ENCODE measurements around the gene CHML. TPM values are rescaled to one million over a fixed set of nuclear protein-coding genes. Genes with fewer than 3 reads are reported as not detected.

Gene CHML
- total RNA-seq (2021; fragmentation: NEBNext Ultra II Directional; extraction: Animal tissue kit (Norgen Biotek cat#: 25700)): 72.5 and 82.4 TPM in 2 replicates
- polyA plus RNA-seq (2011; rRNA removed): 11.5 and 15.0 TPM in 2 replicates
- 10.9 TPM for polyA plus RNA-seq (2011; cell fraction: cytosol; rRNA removed)
- polyA plus RNA-seq (2011; cell fraction: nucleus; rRNA removed): 68.9 TPM
- polyA plus RNA-seq (2012, experiment 1 of 2): 14.4 to 30.4 TPM (median 22.6 TPM) in 4 replicates
- polyA plus RNA-seq (2012, experiment 2 of 2): 0.97 TPM
- polyA plus RNA-seq (2013, experiment 1 of 2): 43.6 TPM
- 38.3 TPM for polyA plus RNA-seq (2013, experiment 2 of 2)
- 118 and 166 TPM in 2 replicates for polyA minus RNA-seq (2011; rRNA and poly(A)+ RNA removed)
- polyA minus RNA-seq (2011; cell fraction: cytosol; rRNA and poly(A)+ RNA removed): 25.5 TPM
- 181 TPM for polyA minus RNA-seq (2011; cell fraction: nucleus; rRNA and poly(A)+ RNA removed)
- long read RNA-seq, experiment 1, full-length matches to known transcripts: 7 of 12 reads
- long read RNA-seq, experiment 1, partial matches to known transcripts: 0 of 12 reads
- long read RNA-seq, experiment 1, other reads (novel, unspliced or antisense): 5 of 12 reads
- long read RNA-seq, experiment 2, partial matches to known transcripts: 0 of 3 reads
- long read RNA-seq, experiment 2, other reads (novel, unspliced or antisense): 3 of 3 reads

- Histone ChIP-seq H3K27ac (ENCODE audit: low read depth, low read length) (peak within 1 kb of the TSS; percentile 91), H2BK5ac (ENCODE audit: low read depth, low read length) (peak within 1 kb of the TSS; percentile 95), H3K23ac (ENCODE audit: insufficient read length) (no peak within 1 kb of the TSS), H4K91ac (replicated peaks; ENCODE audit: insufficient read length, low read length) (peak within 1 kb of the TSS; percentile 96), H4K20me1 (replicated peaks in 1 of 2; ENCODE audit: control insufficient read depth in 1 of 2, insufficient read depth in 2 of 2, low read length in 2 of 2) (peaks cover 0 to 10% of the 10 kb centered on the region in 2 experiments), H3K56ac (replicated peaks; ENCODE audit: insufficient read length, low read depth, low read length) (peak within 1 kb of the TSS; percentile 88), H3K4ac (replicated peaks; ENCODE audit: insufficient read length, low read depth, low read length) (peak within 1 kb of the TSS; percentile 97), H3K79me1 (ENCODE audit: low read depth, low read length) (peaks cover 3% of the 10 kb centered on the region; the same call in 1 of the 2 replicates), H2BK20ac (ENCODE audit: low read length) (no peak within 1 kb of the TSS; the same call in 1 of the 2 replicates), H2BK12ac (ENCODE audit: low read depth, low read length) (peak within 1 kb of the TSS; percentile 84), H2BK15ac (ENCODE audit: low read length) (0 out of 2 replicates have a peak within 1 kb of the TSS, but pooled peaks have one; percentile 29), H3K4me3 (ENCODE audit: extremely low read depth in 1 of 4, insufficient read depth in 2 of 4, low read depth in 3 of 4, low read length in 4 of 4) (peak within 1 kb of the TSS; percentile 96 to 100 (median 98)), H2AK5ac (ENCODE audit: low read depth, low read length) (0 out of 2 replicates have a peak within 1 kb of the TSS, but pooled peaks have one; percentile 24), H3K18ac (ENCODE audit: extremely low read depth, low read length) (peak within 1 kb of the TSS; percentile 98), H2AFZ (ENCODE audit: low read length) (peak within 1 kb of the TSS; percentile 81; the same call in 1 of the 2 replicates), H3K23me2 (ENCODE audit: low read depth, low read length) (peaks cover 4% of the 10 kb centered on the region; the same call in 1 of the 2 replicates), H3K36me3 (ENCODE audit: control insufficient read depth in 2 of 4, insufficient read depth in 4 of 4, low read length in 3 of 4) (peaks cover 0 to 9% (median 2%) of the 10 kb centered on the region in 4 experiments; a peak in 5 of 8 replicates), H4K8ac (ENCODE audit: extremely low read depth, insufficient read depth, low read length) (peak within 1 kb of the TSS; percentile 90), H3K14ac (ENCODE audit: insufficient read length) (peak within 1 kb of the TSS; percentile 82), H3K27me3 (replicated peaks in 1 of 4; ENCODE audit: control insufficient read depth in 3 of 4, extremely low read depth in 1 of 4, insufficient read depth in 3 of 4, low read length in 3 of 4) (no peaks in the 10 kb centered on the region; a peak in 1 of 7 replicates), H3K9me3 (ENCODE audit: insufficient read depth in 2 of 2, low read depth in 1 of 2, low read length in 1 of 2) (peaks cover 0 to 6% of the 10 kb centered on the region in 2 experiments; a peak in 1 of 4 replicates), H2BK120ac (replicated peaks; ENCODE audit: low read depth, low read length) (peak within 1 kb of the TSS; percentile 71), H3K9ac (replicated peaks in 1 of 4; ENCODE audit: extremely low read depth in 1 of 4, low read depth in 3 of 4, low read length in 3 of 4) (peak within 1 kb of the TSS; percentile 88 to 97 (median 94)), H3K4me1 (replicated peaks in 1 of 4; ENCODE audit: control insufficient read depth in 3 of 4, insufficient read depth in 4 of 4, low read length in 3 of 4) (peaks cover 0 to 7% (median 3%) of the 10 kb centered on the region in 4 experiments; a peak in 5 of 7 replicates), H3K4me2 (ENCODE audit: insufficient read depth in 1 of 2, low read depth in 2 of 2, low read length in 2 of 2) (peak within 1 kb of the TSS; percentile 71 to 76), H4K5ac (ENCODE audit: insufficient read length, low read depth, low read length) (peak within 1 kb of the TSS; percentile 94), H3K79me2 (ENCODE audit: control insufficient read depth in 1 of 2, insufficient read depth in 2 of 2, low read length in 2 of 2) (peaks cover 3 to 44% of the 10 kb centered on the region in 2 experiments; a peak in 3 of 4 replicates)
- FAIRE-seq: no peak
- ChIA-PET POLR2A (ENCODE audit: partially characterized antibody) (interaction anchor here (0.6 to 1.1 kb wide), 3 partner anchors 17 to 758 kb away, joined by 3 read pairs; no protein-coding TSS in a partner anchor), CTCF (ENCODE audit: partially characterized antibody) (interaction anchor here (0.9 to 2.0 kb wide), 2 partner anchors 30 to 56 kb away, joined by 3 to 6 read pairs; no protein-coding TSS in a partner anchor)
- WGBS, 2 experiments (ENCODE audit: extremely low coverage in 1 of 2, insufficient coverage in 1 of 2, insufficient read length in 1 of 2, insufficient replicate concordance in 2 of 2, low coverage in 1 of 2, low lambda C conversion rate in 2 of 2, missing lambda C conversion rate in 1 of 2): 27% methylated on average over 14 of the region's 81 CpGs; no CpG with 5 or more reads in 1 of the 2 experiments
- DNase-seq (ENCODE audit: low read depth in 1 of 2, low spot score in 2 of 2): peak; percentile 62 to 95
- TF ChIP-seq E2F6 (IDR thresholded peaks at IDR 0.05) (peak; percentile 72; the same call in 1 of the 2 replicates), POLR2AphosphoS5 (IDR thresholded peaks at IDR 0.05; ENCODE audit: low read depth, low read length) (peak; percentile 41; the same call in 1 of the 2 replicates), MAX (IDR thresholded peaks at IDR 0.05) (peak; percentile 85), TCF12 (IDR thresholded peaks at IDR 0.05; ENCODE audit: low read depth, low read length) (no peak), SIX5 (IDR thresholded peaks at IDR 0.05; ENCODE audit: low read depth, low read length) (no peak), ATF3 (IDR thresholded peaks at IDR 0.05; ENCODE audit: insufficient read depth, low read depth, low read length) (no peak)
Measured at GRCh38 chr1:241640149-241640866, at the start of gene CHML, which contains the start of gene OPN3. Gene CHML, minus strand, starts transcription at chr1:241640369. Its CDS starts 4,603 bp downstream, at chr1:241635766. Gene OPN3, minus strand, starts transcription at chr1:241640369. Its CDS starts 115 bp downstream, at chr1:241640254.

All from H1 (cell line).